GM12878 (cell line): Measurements from ENCODE around the gene PRPF40B. TPM values are rescaled to one million over a fixed set of nuclear protein-coding genes. Genes with fewer than 3 reads are reported as not detected.

Experiments
- ATAC-seq: fragments of 200-7000 bp; cut with Tn5 transposase; 3 replicates; pipeline ENCODE4 v1.9.1; 2020; ENCODE audit warnings: mild to moderate bottlenecking, moderate library complexity
- BruUV-seq: library from RNA; stranded (reverse); fragments of 400-500 nt; replicated peaks from 2 replicates; lab custom pipeline; 2021; lab: Mats Ljungman, UMichigan
- CTCF ChIA-PET: fragments of 300-600 bp; sonication (Branson Sonifier 250); formaldehyde crosslinking; extraction: SDS; loops from one replicate; lab custom pipeline; 2021; ENCODE audit warnings: inconsistent platforms; lab: Yijun Ruan, JAX
- POLR2A ChIA-PET: fragments of 350-600 bp; formaldehyde crosslinking; extraction: SDS; loops from one replicate; lab custom pipeline; 2021; ENCODE audit warnings: inconsistent platforms; lab: Charles Lee
- RAD21 ChIA-PET: fragments of 300-600 bp; sonication (Branson Sonifier 250); formaldehyde crosslinking; loops from one replicate; lab custom pipeline; 2023; ENCODE audit warnings: antibody characterized with exemption; ENCODE audit not compliant: unreplicated experiment; lab: Charles Lee
- SMC1A ChIA-PET: fragments of 300-600 bp; sonication (Branson Sonifier 250); formaldehyde crosslinking; loops from one replicate; lab custom pipeline; 2023; ENCODE audit not compliant: unreplicated experiment, uncharacterized antibody; lab: Charles Lee
- DNase-seq: peaks from one replicate; pipeline ENCODE4 v3.0.0-alpha.2; 2011; ENCODE audit warnings: low read depth, low spot score
- FAIRE-seq: peaks from 3 replicates; lab custom pipeline; 2011; peaks lifted over from hg19 to GRCh38; lab: Jason Lieb, UNC
- H2AFZ ChIP-seq: 2 replicates; pipeline ENCODE4 v1.6.0; 2011; ENCODE audit warnings: low read depth, low read length, control low read depth; ENCODE audit not compliant: control insufficient read depth
- H3K27ac ChIP-seq: 2 replicates; pipeline ENCODE4 v1.5.1; 2011; ENCODE audit warnings: control low read depth; ENCODE audit not compliant: control insufficient read depth, insufficient read depth
- H3K27me3 ChIP-seq, 2 experiments: replicated peaks in 1 of 2; 2 replicates each; pipeline versions ENCODE4 v1.6.0 to v1.6.1; 2011; ENCODE audit warnings: low read length in 1 of 2; ENCODE audit not compliant: control insufficient read depth in 2 of 2, insufficient read depth in 2 of 2
- H3K36me3 ChIP-seq, 2 experiments: 2 replicates each; pipeline ENCODE4 v1.5.1; 2011; ENCODE audit warnings: low read length in 1 of 2; ENCODE audit not compliant: control insufficient read depth in 2 of 2, insufficient read depth in 2 of 2
- H3K4me1 ChIP-seq: 2 replicates; pipeline ENCODE4 v1.6.1; 2011; ENCODE audit warnings: mild to moderate bottlenecking, low read length, moderate library complexity, mixed read lengths; ENCODE audit not compliant: control insufficient read depth, insufficient read depth
- H3K4me2 ChIP-seq: 2 replicates; pipeline ENCODE4 v1.6.0; 2011; ENCODE audit warnings: control low read depth; ENCODE audit not compliant: control insufficient read depth, insufficient read depth
- H3K4me3 ChIP-seq: fragments of 200-600 bp; sonication (generic); 2 replicates; pipeline ENCODE4 v1.5.1; 2016
- H3K79me2 ChIP-seq: 2 replicates; pipeline ENCODE4 v1.6.0; 2011; ENCODE audit warnings: low read length; ENCODE audit not compliant: control insufficient read depth, insufficient read depth
- H3K9ac ChIP-seq: 2 replicates; pipeline ENCODE4 v1.8.0; 2011; ENCODE audit warnings: low read length, control low read depth, mixed read lengths; ENCODE audit not compliant: control insufficient read depth, insufficient read depth
- H3K9me3 ChIP-seq: replicated peaks from 3 replicates; pipeline ENCODE4 v1.5.1; 2011; ENCODE audit warnings: mild to moderate bottlenecking, low read length; ENCODE audit not compliant: control insufficient read depth, insufficient read depth
- H4K20me1 ChIP-seq: 2 replicates; pipeline ENCODE4 v1.6.0; 2011; ENCODE audit not compliant: control insufficient read depth, insufficient read depth
- BACH1 ChIP-seq: fragments of 450-650 bp; IDR thresholded peaks from 2 replicates; pipeline ENCODE4 v1.6.1; 2017; ENCODE audit warnings: mild to moderate bottlenecking, borderline replicate concordance
- CEBPB ChIP-seq, 2 experiments: fragments of 150-350 bp in 1 of 2; IDR thresholded peaks; 2 replicates each; pipeline ENCODE4 v1.6.1; 2012 to 2014; ENCODE audit warnings: low read depth in 2 of 2, low read length in 2 of 2, borderline replicate concordance in 1 of 2, inconsistent platforms in 1 of 2
- CREB1 ChIP-seq: IDR thresholded peaks from 2 replicates; pipeline ENCODE4 v1.6.1; 2012; ENCODE audit warnings: low read depth, mild to moderate bottlenecking, inconsistent platforms
- GATAD2B ChIP-seq: fragments of 450-650 bp; conservative IDR thresholded peaks from 2 replicates; pipeline ENCODE4 v1.6.1; 2017; ENCODE audit warnings: low read depth, mild to moderate bottlenecking, moderate library complexity
- JUNB ChIP-seq: IDR thresholded peaks from 2 replicates; pipeline ENCODE4 v1.6.1; 2016; ENCODE audit warnings: antibody characterized with exemption, mild to moderate bottlenecking
- NBN ChIP-seq: fragments of 450-650 bp; IDR thresholded peaks from 2 replicates; pipeline ENCODE4 v1.6.1; 2016
- NRF1 ChIP-seq: conservative IDR thresholded peaks from 2 replicates; pipeline ENCODE4 v1.6.1; 2011; ENCODE audit warnings: mild to moderate bottlenecking, low read depth, low read length, improper control_type of control experiment
- POLR2AphosphoS5 ChIP-seq: IDR thresholded peaks from 2 replicates; pipeline ENCODE4 v1.6.1; 2011; ENCODE audit warnings: mild to moderate bottlenecking, low read length, inconsistent platforms
- RAD51 ChIP-seq: fragments of 450-650 bp; IDR thresholded peaks from 2 replicates; pipeline ENCODE4 v1.6.1; 2016; ENCODE audit warnings: moderate library complexity, mild to moderate bottlenecking, inconsistent platforms
- SIN3A ChIP-seq: IDR thresholded peaks from 2 replicates; pipeline ENCODE4 v1.6.1; 2012; ENCODE audit warnings: low read depth, low read length, improper control_type of control experiment
- TAF1 ChIP-seq: IDR thresholded peaks from 2 replicates; pipeline ENCODE4 v1.6.1; 2011; ENCODE audit warnings: mild to moderate bottlenecking, low read depth, low read length, borderline replicate concordance
- TBL1XR1 ChIP-seq: IDR thresholded peaks from 2 replicates; pipeline ENCODE4 v1.6.1; 2012; ENCODE audit warnings: low read depth, low read length, improper control_type of control experiment
- TCF3 ChIP-seq: IDR thresholded peaks from 2 replicates; pipeline ENCODE4 v1.6.1; 2012; ENCODE audit warnings: low read depth, mild to moderate bottlenecking, low read length, borderline replicate concordance; ENCODE audit not compliant: insufficient read depth
- WGBS: methylation state at CpG from one replicate; pipeline ENCODE4 v1.1.6; 2016; ENCODE audit warnings: low lambda C conversion rate; ENCODE audit not compliant: insufficient replicate concordance, insufficient coverage; ENCODE audit errors: missing lambda C conversion rate; 5-methylcytosine and 5-hydroxymethylcytosine counted together
- in situ Hi-C: fragments of 300-500 bp; cut with MboI; formaldehyde crosslinking; loops from 9 replicates; pipeline ENCODE4 v1.14.3; 2018; ENCODE audit warnings: mixed read lengths
- intact Hi-C: fragments of 100-400 bp; cut with micrococcal nuclease; formaldehyde crosslinking; loops from one replicate; pipeline ENCODE4 v1.14.2; 2022; ENCODE audit not compliant: unreplicated experiment
- polyA plus RNA-seq, 11 experiments: library from polyadenylated mRNA; depleted of rRNA in 4 of 11; unstranded in 6 of 11; stranded (reverse) in 5 of 11; fragments of >200 nt; fragmentation: Nextera tagmentation in 4 of 11; fragmentation: Illumina TruSeq in 1 of 11; extraction: Ambion mirVana in 4 of 11; extraction: Trizol in 1 of 11; gene quantifications; 1 replicate in 1 of 11; 2 replicates in 10 of 11; pipeline versions ENCODE4 v1.2.1 to v1.2.3, GENCODE V29; 2011 to 2016; ENCODE audit warnings: inconsistent platforms in 2 of 11, missing spikeins in 2 of 11, low read depth in 1 of 11
- total RNA-seq, 4 experiments: library from RNA; depleted of rRNA in 3 of 4; stranded (reverse); fragments of >200 nt in 3 of 4; fragmentation: Illumina TruSeq in 1 of 4; extraction: Trizol in 1 of 4; gene quantifications; 2 replicates each; pipeline versions ENCODE4 v1.2.1 to v1.2.3, GENCODE V29; 2013 to 2021
- TF ChIP-seq, protein P1 (sequence below): IDR thresholded peaks from 2 replicates; pipeline ENCODE4 v1.6.1; 2012; ENCODE audit warnings: low read depth, low read length, improper control_type of control experiment
- TF ChIP-seq, protein P2 (sequence below): fragments of 450-650 bp; IDR thresholded peaks from 2 replicates; pipeline ENCODE4 v1.6.1; 2017; ENCODE audit warnings: mild to moderate bottlenecking, low read depth, inconsistent platforms; ENCODE audit not compliant: poor library complexity, severe bottlenecking
- TF ChIP-seq, protein P3 (sequence below): IDR thresholded peaks from 2 replicates; pipeline ENCODE4 v1.6.1; 2012; ENCODE audit warnings: mild to moderate bottlenecking, low read depth, low read length

Gene PRPF40B
- total and polyA plus RNA-seq, 10 of the 15 experiments (the other 5 are each of a cell fraction or from before 2014, with no cell fraction given): 0.31 to 17.9 (median 7.3) TPM

DNA sequence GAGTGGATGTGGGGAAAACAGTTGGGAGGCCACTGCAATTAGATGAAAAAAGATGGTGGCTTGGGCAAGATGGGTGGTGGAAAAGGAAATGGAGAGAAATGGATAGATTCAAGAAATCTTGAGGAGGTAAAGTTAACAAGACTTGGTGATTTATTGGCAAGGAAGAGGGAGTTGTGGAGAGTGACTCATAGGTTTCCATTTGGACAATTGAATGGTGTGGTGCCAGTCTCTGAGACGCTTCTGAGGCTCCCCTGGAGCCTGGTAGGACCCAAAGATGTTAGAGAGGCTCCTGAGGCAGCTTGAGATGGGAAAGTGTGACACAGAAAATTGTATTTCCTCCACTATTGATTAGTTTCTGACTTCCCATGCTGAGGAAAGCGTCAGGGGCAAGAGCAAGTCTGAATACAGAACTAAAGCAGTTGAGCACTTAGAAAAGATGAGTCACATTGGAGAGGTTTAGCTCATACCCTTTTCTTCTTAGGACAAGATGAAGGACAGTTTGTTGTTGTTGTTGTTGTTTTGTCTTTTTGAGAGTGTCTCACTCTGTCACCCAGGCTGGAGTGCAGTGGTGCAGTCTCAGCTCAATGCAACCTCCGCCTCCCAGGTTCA, 4.5 kb downstream of the PRPF40B start (continued):
- TF ChIP-seq BACH1 (no peak), JUNB (no peak), POLR2AphosphoS5 (no peak)
- TF ChIP-seq, protein P1, sequence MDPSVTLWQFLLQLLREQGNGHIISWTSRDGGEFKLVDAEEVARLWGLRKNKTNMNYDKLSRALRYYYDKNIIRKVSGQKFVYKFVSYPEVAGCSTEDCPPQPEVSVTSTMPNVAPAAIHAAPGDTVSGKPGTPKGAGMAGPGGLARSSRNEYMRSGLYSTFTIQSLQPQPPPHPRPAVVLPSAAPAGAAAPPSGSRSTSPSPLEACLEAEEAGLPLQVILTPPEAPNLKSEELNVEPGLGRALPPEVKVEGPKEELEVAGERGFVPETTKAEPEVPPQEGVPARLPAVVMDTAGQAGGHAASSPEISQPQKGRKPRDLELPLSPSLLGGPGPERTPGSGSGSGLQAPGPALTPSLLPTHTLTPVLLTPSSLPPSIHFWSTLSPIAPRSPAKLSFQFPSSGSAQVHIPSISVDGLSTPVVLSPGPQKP: no peak

DNA sequence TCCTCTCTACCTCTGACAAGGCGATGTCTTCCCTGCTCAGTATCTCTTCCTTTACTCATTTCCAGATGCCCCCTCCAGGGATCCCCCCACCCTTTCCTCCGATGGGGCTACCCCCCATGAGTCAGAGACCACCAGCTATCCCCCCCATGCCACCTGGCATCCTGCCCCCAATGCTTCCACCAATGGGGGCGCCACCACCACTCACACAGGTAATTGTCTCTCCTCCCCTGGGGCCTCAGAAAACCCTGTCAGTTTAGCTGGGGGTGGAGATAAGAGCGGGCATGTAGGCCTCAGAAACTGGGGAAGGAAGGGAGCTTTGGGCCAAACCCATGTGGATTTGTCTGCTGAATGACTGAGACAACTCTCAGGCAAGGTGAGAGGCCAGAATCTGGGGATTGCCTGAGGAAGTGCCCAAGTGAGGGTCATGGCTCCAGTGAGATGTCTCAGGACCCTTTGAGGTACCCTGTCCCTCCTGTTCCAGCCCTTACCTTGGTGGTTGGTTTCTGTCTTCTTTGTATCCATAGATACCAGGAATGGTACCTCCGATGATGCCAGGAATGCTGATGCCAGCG, 8.1 kb downstream of the PRPF40B start:
- ATAC-seq (no peak), DNase-seq (no peak), FAIRE-seq (no peak)
- no peak overlapping the region for H3K4me3 ChIP-seq
- H3K36me3 ChIP-seq: no peaks in the 10 kb centered on the region; a peak in 1 of 4 replicates
- no peaks in the 10 kb centered on the region for H3K27me3 ChIP-seq
- CTCF ChIA-PET: interaction anchor here (0.8 to 20.4 kb wide), 3 partner anchors 10 to 78 kb away, joined by 3 to 486 read pairs (median 3); partner anchors contain the start of gene FMNL3
- H3K4me1 ChIP-seq: no peaks in the 10 kb centered on the region
- no peaks in the 10 kb centered on the region for H3K9me3 ChIP-seq
- H3K79me2 ChIP-seq: no peaks in the 10 kb centered on the region
- WGBS: 59% methylated on average over 6 of the region's 6 CpGs
- no peak overlapping the region for H3K27ac ChIP-seq
- no peak overlapping the region for H3K4me2 ChIP-seq
- SMC1A ChIA-PET: interaction anchor here (0.9 to 1.3 kb wide), 2 partner anchors 64 to 74 kb away, joined by 3 read pairs; no protein-coding TSS in a partner anchor
- in situ Hi-C loops (no loop called here), intact Hi-C loops (loop anchor here (10.0 kb wide), 1 partner anchor 203 kb away; no protein-coding TSS in a partner anchor)
- H3K9ac ChIP-seq: no peak overlapping the region
- H4K20me1 ChIP-seq: no peaks in the 10 kb centered on the region
- BruUV-seq: no TSS peak
- RAD21 ChIA-PET: no interaction called here
- no peak overlapping the region for H2AFZ ChIP-seq
- POLR2A ChIA-PET: interaction anchor here (0.5 kb wide), 1 partner anchor 30 kb away, joined by 3 read pairs; no protein-coding TSS in a partner anchor
- TF ChIP-seq CEBPB (IDR thresholded peaks at IDR 0.05; ENCODE audit: borderline replicate concordance in 1 of 2, low read depth in 2 of 2, low read length in 2 of 2): no peak
- no peak for TF ChIP-seq RAD51
- no peak for TF ChIP-seq CREB1
- TF ChIP-seq, protein P2, sequence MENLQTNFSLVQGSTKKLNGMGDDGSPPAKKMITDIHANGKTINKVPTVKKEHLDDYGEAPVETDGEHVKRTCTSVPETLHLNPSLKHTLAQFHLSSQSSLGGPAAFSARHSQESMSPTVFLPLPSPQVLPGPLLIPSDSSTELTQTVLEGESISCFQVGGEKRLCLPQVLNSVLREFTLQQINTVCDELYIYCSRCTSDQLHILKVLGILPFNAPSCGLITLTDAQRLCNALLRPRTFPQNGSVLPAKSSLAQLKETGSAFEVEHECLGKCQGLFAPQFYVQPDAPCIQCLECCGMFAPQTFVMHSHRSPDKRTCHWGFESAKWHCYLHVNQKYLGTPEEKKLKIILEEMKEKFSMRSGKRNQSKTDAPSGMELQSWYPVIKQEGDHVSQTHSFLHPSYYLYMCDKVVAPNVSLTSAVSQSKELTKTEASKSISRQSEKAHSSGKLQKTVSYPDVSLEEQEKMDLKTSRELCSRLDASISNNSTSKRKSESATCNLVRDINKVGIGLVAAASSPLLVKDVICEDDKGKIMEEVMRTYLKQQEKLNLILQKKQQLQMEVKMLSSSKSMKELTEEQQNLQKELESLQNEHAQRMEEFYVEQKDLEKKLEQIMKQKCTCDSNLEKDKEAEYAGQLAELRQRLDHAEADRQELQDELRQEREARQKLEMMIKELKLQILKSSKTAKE: no peak
- no peak for TF ChIP-seq NBN
- TF ChIP-seq, protein P3, sequence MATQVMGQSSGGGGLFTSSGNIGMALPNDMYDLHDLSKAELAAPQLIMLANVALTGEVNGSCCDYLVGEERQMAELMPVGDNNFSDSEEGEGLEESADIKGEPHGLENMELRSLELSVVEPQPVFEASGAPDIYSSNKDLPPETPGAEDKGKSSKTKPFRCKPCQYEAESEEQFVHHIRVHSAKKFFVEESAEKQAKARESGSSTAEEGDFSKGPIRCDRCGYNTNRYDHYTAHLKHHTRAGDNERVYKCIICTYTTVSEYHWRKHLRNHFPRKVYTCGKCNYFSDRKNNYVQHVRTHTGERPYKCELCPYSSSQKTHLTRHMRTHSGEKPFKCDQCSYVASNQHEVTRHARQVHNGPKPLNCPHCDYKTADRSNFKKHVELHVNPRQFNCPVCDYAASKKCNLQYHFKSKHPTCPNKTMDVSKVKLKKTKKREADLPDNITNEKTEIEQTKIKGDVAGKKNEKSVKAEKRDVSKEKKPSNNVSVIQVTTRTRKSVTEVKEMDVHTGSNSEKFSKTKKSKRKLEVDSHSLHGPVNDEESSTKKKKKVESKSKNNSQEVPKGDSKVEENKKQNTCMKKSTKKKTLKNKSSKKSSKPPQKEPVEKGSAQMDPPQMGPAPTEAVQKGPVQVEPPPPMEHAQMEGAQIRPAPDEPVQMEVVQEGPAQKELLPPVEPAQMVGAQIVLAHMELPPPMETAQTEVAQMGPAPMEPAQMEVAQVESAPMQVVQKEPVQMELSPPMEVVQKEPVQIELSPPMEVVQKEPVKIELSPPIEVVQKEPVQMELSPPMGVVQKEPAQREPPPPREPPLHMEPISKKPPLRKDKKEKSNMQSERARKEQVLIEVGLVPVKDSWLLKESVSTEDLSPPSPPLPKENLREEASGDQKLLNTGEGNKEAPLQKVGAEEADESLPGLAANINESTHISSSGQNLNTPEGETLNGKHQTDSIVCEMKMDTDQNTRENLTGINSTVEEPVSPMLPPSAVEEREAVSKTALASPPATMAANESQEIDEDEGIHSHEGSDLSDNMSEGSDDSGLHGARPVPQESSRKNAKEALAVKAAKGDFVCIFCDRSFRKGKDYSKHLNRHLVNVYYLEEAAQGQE: no peak
- TF ChIP-seq GATAD2B: no peak
- TF ChIP-seq NRF1: no peak
- TF ChIP-seq TBL1XR1: no peak
- TF ChIP-seq JUNB: no peak
- no peak for TF ChIP-seq SIN3A
- TF ChIP-seq TCF3: no peak
- no peak for TF ChIP-seq TAF1
